ENCODE data around the gene RFX1. TPM values are rescaled to one million over a fixed set of nuclear protein-coding genes. Genes with fewer than 3 reads are reported as not detected.

The RFX1 gene
- total RNA-seq, 4 donors from 2014 or later: 2.9 to 8.9 (median 4.5) TPM

DNA sequence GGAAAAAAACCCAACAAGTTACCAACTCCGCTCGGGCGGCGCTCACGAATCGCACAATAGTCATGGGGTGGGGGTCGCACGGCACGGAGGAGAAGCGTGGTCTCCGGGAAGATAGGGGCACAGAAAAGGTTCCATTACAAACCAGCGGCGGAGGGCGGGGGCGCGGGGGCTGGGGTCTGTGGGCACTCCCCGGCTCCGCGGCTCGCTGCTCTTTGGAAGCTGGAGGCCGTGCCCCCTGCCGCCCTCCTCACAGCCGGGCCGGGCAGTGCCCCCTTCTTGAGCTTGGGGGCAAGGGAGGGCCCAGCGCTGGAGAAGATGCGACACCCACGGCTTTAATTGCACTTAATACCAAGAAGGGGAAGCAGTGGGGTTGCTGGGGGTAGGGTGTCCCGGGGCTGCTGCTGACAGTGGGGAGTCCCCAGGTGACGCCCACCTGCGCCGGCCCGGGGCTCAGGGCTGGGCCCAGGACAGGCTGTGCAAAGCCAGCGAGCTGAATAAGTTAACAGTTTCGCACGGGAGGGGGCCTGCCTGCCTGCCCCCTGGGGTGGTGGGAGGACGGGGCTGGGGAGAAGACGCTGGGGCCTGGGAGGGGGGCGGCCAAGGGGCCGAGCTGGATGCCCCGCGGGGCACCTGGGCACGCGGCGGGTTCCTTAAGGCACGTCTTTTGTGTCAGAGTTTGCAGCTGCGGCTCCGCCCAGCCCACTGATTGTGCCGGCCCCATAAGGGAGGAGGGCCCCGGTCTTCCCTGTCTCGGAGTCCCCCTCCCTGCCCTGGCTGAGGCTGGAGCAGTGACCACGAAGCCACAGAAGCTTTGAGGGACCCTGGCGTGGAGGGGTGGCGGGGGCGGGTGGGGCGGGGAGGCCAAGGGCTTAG, 44.1 kb downstream of the RFX1 start:
- intact Hi-C loops (cut with DNase I): no loop called here
- peak overlapping the region; percentile 40 to 54 (median 44) for H3K4me3 ChIP-seq
- TF ChIP-seq, protein P1, sequence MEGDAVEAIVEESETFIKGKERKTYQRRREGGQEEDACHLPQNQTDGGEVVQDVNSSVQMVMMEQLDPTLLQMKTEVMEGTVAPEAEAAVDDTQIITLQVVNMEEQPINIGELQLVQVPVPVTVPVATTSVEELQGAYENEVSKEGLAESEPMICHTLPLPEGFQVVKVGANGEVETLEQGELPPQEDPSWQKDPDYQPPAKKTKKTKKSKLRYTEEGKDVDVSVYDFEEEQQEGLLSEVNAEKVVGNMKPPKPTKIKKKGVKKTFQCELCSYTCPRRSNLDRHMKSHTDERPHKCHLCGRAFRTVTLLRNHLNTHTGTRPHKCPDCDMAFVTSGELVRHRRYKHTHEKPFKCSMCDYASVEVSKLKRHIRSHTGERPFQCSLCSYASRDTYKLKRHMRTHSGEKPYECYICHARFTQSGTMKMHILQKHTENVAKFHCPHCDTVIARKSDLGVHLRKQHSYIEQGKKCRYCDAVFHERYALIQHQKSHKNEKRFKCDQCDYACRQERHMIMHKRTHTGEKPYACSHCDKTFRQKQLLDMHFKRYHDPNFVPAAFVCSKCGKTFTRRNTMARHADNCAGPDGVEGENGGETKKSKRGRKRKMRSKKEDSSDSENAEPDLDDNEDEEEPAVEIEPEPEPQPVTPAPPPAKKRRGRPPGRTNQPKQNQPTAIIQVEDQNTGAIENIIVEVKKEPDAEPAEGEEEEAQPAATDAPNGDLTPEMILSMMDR (IDR thresholded peaks at IDR 0.05): no peak
- TF ChIP-seq POLR2AphosphoS5 (IDR thresholded peaks at IDR 0.05) (no peak), EP300 (IDR thresholded peaks at IDR 0.05) (no peak), POLR2A (IDR thresholded peaks at IDR 0.05; ENCODE audit: low read depth) (no peak)
- H3K36me3 ChIP-seq: peaks cover 13 to 97% (median 88%) of the 10 kb centered on the region in 4 donors
- no peaks in the 10 kb centered on the region for H3K27me3 ChIP-seq
- peaks cover 0 to 20% (median 18%) of the 10 kb centered on the region in 4 donors for H3K4me1 ChIP-seq
- peak overlapping the region in 3 of 4 donors; percentile 28 to 54 (median 40) for H3K27ac ChIP-seq (replicated peaks in 1 of 4)
- no peaks in the 10 kb centered on the region for H3K9me3 ChIP-seq
- 82% methylated on average over 32 of the region's 55 CpGs for WGBS
- no peak for DNase-seq (ENCODE audit: extremely low spot score)

GRCh38 chr19:13960863-13961784, 45.0 kb downstream of the RFX1 start:
- Histone ChIP-seq H3K27me3 (no peaks in the 10 kb centered on the region), H3K36me3 (peaks cover 17 to 97% (median 88%) of the 10 kb centered on the region in 4 donors), H3K4me3 (no peak overlapping the region), H3K27ac (replicated peaks in 1 of 4) (no peak overlapping the region), H3K9me3 (no peaks in the 10 kb centered on the region), H3K4me1 (peaks cover 0 to 20% (median 18%) of the 10 kb centered on the region in 4 donors)
- 86% methylated on average over 21 of the region's 39 CpGs for WGBS
- intact Hi-C loops (cut with DNase I): no loop called here
- TF ChIP-seq, protein P1 (IDR thresholded peaks at IDR 0.05): no peak
- TF ChIP-seq POLR2AphosphoS5 (IDR thresholded peaks at IDR 0.05): no peak
- DNase-seq (ENCODE audit: extremely low spot score): no peak

- WGBS: 80% methylated on average over 4 of the region's 27 CpGs
Measured at GRCh38 chr19:13959962-13960862, 45.9 kb downstream of the RFX1 start.

More at GRCh38 chr19:13959962-13960862, 45.9 kb downstream of the RFX1 start:
- no peaks in the 10 kb centered on the region for H3K9me3 ChIP-seq
- intact Hi-C loops (cut with DNase I): no loop called here
- no peak overlapping the region for H3K4me3 ChIP-seq
- DNase-seq (ENCODE audit: extremely low spot score): no peak
- H3K27ac ChIP-seq (replicated peaks in 1 of 4): no peak overlapping the region
- H3K27me3 ChIP-seq: no peaks in the 10 kb centered on the region
- H3K4me1 ChIP-seq: peaks cover 0 to 20% (median 18%) of the 10 kb centered on the region in 4 donors
- no peak for TF ChIP-seq EP300 (IDR thresholded peaks at IDR 0.05)
- TF ChIP-seq, protein P1 (IDR thresholded peaks at IDR 0.05): peak in 1 of 3 experiments; percentile 10
- H3K36me3 ChIP-seq: peaks cover 19 to 97% (median 88%) of the 10 kb centered on the region in 4 donors

Data from esophagus muscularis mucosa (tissue), 4 donors.